Activated effector memory CD4-positive, alpha-beta T cell treated with Interleukin-2 at 50 U/mL for 16 hours (primary cell): ENCODE data around the gene D2HGDH.
A peak's percentile ranks its signal among the peaks of the same experiment; 100 is the strongest.
"Not testable (repeated sequence)": the region's sequence is repeated elsewhere in the genome, so short reads cannot be mapped to it uniquely, and the experiment has no call there.

Experiments used
- DNase-seq: peaks from one replicate; pipeline ENCODE4 v3.0.0-alpha.2; 2020

Gene D2HGDH

DNA sequence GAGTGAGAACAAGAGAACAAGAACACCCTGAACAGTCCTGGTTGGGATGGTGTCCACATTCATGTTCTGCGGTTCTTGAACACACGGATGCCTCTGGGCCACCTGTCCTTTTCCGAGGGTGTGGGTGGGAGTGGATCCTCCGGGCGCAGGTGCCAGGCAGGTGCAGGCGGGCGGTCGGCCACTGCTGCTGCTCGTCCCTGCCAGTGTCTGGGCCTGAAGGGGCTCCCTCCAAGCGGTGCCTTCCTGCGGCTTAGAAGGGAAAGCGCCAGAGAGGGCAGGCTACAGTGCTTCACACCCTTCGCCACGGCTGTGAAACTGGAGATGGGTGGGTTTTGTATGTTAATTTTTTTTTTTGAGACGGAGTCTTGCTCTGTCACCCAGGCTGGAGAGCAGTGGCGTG lies 8.0 kb upstream of the D2HGDH start:
- DNase-seq = no peak

DNA sequence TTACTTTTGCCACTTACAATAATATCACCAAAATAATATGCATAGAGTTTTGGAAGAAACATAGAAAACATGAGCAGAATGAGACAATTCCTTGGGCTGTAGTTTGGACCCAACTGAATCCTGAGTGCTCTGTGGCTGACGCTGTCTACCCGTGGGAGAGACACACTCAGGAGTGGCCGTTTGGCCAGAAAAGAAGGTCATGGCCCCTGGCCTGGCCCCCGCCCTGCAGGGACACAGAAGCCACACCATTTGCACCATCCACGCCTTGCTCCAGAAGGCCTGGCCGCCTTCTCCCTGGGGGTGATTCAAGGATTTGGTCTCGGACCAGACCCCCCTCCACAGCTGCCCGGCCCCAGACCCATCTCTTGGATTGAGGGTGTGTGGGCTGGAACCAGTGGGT lies 6.4 kb upstream of the D2HGDH start:
- no peak for DNase-seq

DNA sequence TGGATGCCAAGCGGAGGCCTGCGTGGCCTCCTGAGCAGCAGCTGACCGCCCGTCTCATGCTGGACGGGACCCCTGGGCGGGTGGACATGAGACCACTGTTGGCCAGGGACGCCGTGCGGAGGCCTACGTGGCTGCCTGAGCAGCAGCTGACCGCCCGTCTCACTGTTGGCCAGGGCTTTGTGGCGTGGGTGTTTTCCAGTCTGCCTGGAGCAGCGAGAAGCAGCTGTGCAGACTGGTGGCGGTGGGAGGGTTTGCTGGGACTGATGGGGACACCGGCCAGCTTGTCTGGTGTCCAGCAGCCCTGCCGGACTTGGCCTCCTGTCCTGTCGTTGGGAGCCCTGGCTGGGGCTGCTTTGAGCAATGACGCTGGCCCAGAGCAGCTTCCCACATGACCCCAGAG lies 5.8 kb upstream of the D2HGDH start:
- DNase-seq = no peak

DNA sequence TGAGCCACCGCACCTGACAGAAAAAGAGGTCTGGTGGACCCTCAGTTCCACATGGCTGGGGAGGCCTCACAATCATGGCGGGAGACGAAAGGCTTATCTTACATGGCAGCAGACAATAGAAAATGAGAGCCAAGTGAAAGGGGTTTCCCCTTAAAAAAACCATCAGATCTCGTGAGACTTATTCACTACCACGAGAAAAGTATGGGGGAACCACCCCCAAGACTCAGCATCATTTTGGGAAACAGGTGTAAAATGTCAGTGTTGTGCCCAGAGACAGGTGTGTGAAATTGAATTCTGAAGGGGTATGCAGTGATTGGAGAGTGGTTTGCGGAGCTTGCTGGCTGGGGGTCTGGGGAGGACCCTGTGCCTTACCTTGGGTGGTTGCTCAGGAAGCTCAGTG lies 4.6 kb upstream of the D2HGDH start:
- no peak for DNase-seq

DNA sequence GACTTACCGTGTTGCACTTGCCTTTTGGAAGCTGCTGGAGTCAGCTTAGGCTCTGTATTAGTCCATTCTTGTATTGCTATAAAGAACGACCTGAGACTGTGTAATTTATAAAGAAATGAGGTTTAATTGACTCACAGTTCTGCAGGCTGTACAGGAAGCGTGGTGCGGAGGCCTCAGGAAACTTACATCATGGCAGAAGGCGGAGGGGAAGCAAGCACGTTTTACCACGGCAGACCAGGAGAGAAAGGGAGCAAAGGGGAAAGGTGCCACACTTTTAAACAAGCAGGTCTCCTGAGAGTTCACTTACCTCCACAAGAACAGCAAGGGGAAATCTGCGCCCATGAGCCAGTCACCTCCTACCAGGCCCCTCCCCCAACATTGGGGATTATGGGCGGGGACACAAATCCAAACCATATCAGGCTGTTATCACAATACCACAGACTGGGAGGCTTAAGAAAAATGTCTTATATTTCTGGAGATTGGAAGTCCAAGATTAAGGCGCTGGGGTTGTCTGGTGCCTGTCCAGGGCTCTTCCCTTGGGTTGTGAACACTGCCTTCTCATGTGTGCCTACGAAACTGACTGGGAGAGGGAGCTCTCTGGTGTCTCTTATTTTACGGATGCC lies 3.6 kb upstream of the D2HGDH start:
- no peak for DNase-seq

DNA sequence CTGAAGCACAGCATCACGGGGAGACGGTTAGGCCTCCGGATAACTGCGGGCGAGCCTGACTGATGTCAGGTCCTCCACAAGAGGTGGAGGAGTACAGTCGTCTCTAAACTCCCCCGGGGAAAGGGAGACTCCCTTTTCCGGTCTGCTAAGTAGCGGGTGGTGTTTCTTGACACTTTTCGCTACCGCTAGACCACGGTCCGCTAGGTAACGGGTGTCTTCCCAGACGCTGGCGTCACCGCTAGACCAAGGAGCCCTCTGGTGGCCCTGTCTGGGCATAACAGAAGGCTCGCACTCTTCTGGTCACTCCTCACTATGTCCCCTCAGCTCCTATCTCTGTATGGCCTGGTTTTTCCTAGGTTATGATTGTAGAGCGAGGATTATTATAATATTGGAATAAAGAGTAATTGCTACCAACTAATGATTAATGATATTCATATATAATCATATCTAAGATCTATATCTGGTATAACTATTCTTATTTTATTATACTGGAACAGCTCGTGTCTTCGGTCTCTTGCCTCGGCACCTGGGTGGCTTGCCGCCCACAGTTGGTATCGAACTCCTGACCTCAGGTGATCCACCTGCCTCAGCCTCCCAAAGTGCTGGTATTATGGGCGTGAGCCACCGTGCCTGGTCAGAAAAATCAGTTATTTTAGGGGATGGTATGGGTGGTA lies 1.8 kb upstream of the D2HGDH start:
- DNase-seq = peak; percentile 40

DNA sequence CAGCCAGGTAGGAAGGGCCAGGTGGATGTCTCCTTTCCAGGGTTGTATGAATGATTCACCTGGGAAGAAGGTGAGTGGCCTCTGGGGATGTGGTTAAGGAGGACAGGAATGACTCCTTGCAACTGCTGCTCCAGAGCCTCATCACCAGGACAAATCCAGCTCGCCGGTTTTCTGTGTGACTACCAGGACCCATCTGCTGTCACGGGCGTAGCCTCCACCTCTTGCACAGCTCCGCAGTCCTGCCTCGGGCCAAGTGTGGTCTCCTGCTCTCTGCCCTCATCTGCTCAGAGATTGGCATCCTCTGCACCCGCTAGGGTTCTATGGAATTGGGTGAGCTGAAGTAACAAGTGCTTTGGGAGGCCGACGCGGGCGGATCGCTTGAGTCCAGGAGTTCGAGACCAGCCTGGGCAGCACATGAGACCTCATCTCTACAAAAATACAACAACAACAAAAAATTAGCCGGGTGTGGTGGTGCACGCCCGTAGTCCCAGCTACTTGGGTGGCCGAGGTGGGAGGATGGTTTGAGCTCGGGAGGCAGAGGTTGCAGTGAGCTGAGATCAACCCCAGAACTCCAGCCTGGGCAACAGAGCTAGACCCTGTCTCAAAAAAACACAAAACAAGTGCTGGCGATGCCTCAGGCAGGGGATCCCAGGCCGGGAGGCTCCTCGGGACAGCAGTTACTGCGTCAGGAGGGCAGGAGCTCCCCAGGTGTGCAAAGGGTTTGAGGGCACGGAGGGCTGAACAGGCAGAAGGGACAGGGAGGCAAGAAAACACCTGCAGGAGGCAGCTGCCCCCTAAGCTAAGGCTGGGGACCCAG lies 831 bp upstream of the D2HGDH start:
- no peak for DNase-seq

DNA sequence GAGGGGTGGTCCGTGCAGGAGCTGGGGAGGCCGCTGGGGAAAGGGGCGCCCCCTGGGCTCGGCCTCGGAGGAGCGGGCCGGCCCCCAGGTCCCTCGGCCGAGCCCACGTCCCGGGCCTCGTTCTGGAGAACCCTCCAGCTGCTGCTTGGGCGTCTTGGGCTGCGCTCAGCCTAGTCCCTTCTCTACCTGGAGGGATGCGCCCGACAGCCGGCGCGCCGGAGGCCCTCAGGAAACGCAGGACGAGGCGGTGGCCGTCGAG lies 293 bp upstream of the D2HGDH start:
- DNase-seq = no peak

DNA sequence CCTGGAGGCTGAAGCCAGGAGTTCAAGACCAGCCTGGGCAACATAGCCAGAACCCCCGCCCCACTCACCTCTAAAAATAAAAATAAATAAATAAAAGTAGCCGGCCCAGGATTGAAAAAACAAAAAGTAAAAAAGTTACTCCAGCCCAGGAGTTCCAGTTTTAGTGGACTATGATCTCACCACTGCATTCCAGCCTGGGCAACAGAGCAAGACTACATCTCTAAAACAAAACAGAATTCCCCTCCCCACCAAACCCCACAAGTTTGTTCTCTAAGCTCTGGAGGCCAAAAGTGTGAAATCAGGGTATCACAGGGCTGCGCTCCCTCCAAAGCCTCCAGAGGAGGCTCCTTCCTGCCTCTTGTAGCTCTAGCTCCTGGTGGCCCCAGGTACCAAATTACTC lies 1.7 kb downstream of the D2HGDH start:
- DNase-seq = no peak

DNA sequence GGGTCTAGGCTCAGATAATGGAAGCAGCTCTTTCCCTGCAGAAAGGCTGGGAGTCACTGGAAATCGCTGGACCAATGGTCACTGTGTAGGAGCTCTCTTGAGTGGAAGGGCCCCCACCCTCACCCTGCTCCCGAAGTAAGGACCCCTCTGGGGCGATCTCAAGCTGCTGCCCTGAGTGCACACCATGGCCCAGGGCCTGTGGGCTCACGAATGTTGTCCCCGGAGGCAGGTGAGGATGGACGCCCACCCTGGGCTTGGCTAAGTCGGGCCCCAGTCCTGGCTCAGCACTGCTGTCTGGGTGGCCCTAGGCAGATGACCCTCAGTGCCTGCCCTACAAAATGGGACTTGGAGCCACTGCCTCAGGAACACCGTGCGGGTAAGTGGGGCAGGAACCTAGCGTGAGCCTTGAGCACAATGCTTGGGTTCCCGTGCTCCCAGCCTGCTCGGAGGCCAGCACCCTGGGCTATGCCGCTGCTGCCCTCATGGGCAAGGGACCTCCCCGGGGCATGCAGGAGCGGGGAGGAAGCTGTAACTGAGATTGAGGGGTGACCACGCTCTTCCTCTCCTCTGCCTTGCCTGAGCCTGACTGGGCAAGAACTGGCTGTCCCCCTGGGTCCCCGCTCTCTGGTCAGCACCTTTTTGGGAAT lies 3.7 kb downstream of the D2HGDH start:
- no peak for DNase-seq

DNA sequence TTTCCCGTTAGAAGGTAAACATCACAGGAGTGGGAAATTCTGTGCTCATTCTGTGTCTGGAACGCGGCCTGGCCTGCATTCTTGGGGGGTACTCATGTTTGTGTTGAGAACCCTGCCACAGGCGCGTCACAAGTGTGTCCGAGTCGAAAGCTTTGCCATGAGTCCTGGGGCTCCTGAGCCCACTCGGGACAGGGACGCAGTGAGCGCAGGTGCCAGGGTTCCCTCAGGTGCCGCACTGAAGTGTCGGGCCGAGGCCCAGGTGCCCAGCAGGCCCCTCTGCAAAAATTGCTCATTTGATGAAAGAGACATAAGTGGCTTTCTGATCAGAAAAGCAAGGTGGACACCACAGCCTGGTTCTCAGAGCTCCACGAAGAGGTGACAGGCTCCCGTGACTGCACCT lies 4.7 kb downstream of the D2HGDH start:
- DNase-seq = no peak

DNA sequence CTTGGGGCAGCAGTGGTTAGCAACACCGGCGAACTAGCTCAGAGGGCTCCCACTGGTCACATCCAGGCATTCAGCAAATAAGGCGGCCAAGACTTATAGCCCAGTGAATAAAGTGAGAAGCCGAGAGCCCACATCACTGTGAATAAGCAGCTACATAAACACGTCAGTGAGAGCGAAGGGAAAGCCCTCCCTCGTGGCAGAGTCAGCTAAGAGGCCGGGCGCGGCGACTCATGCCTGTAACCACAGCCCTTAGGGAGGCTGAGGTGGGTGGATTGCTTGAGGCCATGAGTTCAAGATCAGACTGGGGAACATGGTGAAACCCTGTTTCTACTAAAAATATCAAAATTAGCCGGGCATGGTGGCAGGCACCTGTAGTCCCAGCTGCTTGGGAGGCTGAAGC lies 5.2 kb downstream of the D2HGDH start:
- DNase-seq = no peak

DNA sequence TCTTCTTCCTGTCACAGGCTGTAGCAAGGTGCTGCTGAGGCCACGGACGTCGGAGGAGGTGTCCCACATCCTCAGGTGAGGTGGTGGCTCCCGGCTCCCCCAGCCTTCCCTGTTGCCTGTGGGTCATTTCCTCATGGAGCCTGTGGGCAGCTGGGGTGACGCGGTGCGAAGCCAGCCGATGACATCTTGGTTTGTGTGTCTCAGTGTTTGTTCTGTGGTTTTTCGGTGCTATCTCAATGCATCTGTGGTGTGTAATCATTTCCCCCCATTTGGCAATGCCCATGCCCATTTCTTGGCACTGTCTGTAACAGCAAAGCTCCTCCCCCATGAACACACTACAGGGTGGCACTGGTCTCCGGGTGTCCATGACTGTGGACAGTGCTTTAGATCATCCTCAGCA lies 6.6 kb downstream of the D2HGDH start:
- DNase-seq = no peak

DNA sequence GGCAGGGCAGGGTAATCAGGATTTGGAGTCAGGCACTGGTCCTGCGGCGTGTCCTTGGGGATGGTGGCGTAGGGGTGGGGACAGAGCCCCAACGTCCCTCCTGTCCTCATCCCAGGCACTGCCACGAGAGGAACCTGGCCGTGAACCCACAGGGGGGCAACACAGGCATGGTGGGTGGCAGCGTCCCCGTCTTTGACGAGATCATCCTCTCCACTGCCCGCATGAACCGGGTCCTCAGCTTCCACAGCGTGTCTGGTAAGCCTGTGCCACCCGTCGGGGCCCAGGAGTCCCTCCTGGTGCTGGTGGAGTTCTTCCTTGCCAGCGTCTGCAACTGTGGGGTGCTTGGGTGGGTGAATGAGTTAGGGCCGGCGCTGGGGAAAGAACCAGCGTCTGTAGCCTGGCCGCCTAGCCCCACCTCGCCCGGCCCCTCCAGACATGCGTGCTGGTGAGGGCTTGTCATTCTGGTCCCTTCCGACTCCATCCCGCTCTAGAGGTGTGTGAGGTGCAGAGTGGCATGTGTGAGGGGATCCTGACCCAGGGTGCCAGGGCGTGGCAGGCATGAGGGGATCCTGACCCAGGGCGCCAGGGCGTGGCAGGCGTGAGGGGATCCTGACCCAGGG lies 8.0 kb downstream of the D2HGDH start:
- no peak for DNase-seq

DNA sequence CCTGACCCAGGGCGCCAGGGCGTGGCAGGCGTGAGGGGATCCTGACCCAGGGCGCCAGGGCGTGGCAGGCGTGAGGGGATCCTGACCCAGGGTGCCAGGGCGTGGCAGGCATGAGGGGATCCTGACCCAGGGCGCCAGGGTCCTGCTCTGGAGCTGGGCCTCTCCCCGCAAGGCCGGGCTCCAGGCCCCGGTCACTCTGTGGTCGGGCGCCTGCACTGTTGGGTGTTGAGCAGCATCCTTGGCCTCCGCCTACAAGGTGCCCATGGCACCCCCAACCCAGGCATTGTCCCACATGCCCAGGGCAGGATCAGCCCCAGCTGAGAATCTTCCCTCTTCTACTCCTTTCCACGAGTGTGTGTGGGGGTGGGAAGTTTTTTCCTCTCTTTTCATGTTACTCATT lies 8.6 kb downstream of the D2HGDH start:
- DNase-seq = not testable (repeated sequence)

DNA sequence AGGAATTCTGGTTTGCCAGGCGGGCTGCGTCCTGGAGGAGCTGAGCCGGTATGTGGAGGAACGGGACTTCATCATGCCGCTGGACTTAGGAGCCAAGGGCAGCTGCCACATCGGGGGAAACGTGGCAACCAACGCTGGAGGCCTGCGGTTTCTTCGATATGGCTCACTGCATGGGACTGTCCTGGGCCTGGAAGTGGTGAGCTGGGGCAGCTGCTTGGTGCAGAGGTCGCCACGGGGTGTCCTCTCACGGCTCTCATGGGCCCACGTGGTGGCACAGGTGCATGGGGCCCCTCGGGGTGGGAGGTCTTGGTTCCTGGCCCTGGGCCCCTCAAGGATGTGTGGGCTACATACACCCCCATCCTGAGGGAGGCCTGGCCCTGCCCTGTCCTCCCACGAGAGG lies 9.2 kb downstream of the D2HGDH start:
- no peak for DNase-seq

DNA sequence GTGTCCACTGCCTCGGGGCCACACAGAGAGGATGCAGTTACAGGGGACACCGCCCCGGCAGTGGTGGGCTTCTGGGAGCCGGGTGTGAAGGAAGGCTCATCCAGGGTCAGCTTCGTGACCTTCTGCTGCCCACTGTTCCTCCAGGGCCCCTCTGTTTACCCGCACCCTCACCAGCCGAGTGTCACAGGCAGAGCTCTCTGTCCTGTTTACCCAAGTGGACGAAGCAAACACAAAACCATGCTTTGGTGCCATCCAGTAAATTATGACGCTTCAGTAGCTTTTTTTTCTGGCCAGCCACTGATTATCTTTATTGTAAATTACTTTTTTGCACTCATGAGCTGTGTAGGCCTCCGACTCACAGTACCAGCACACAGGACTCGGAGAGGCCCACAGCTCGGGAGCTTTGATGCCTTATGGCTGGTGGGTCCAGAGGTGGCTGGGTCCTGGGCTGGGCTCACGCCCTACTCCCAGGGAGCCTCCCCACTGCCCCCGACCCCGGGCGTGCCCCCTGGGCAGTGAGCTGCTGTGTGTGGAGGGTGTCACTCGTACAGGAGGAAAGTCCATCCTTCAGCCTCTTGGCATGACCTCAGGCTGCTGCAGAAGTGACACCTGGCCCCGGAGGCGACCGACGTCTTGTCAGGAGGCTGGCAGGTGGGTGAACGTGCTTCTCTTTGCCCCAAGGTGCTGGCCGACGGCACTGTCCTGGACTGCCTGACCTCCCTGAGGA lies 9.8 kb downstream of the D2HGDH start:
- DNase-seq = no peak

DNA sequence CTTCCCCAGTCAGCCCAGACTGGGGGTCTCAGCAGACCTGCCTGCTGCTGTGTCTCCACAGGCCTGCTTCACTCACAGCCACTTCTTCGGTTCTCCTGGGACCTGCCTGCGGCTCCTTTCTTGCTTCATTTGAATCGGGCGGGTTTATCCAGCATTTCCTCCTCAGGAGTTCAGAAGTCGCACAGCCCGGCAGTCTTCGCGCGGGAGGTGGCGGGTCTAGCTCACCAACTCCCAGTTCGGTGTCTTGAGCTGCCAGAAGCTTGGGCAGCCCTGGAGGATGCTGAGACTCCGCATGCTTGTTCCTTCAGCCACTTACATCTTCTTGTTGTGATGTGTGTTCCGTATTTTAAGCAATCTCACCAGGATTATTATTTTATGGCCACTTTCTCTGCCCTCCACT lies 10.8 kb downstream of the D2HGDH start:
- no peak for DNase-seq

DNA sequence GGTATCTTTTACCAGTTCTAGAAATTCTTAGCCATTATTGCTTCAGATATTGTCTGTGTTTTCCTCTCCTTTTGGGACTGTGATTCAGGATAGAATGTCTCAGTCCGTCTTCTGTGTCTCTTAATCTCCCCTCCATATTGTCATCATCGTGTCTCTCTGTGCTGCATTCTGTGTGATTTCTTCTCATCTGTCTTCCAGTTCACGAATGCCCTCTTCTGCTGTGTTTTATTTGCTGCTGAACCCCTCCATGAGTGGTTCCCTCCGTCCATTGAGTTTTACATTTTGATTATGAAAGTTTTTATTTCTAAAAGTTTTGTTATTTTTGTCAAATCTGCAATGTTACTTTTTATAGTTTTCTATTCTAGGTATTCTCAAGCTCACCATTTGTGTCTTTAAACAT lies 11.7 kb downstream of the D2HGDH start:
- no peak for DNase-seq

DNA sequence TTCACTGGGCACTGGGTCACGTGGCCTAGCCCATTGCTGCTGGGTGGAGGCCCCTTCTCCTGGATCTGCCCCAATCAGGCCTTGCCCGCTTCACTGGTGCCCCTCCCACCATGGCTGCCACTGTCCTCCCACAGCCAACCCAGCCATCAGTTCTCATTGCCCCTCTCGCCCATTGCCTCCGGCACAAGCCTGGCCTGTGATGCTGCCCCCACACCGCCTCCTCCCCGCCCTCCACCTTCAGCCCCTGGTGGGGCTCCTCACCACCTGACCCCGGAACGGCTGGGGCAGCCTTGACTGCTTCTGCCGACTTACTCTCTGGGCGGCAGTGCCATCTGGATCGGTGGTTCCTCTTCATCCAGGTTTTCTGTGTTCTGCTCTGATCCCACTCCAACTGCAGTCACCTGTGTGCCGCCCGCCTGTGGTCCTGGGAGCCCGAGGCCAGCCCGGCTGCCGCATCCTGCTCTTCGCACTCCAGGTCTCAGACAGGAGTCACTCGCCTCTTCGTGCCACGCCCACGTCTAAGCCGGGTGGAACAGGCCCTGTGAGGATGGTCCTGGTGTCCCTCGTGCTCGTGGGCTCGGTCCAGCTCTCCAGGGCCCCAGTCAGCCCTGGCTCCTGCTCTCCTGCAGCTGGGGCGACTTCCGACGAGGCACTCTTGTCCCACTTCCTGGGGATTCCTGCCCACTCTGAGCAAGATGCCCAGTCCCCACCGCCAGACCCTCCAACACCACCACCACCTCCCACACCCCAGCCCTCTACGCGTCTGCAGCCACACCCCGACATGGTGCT lies 14.2 kb downstream of the D2HGDH start:
- DNase-seq = no peak

DNA sequence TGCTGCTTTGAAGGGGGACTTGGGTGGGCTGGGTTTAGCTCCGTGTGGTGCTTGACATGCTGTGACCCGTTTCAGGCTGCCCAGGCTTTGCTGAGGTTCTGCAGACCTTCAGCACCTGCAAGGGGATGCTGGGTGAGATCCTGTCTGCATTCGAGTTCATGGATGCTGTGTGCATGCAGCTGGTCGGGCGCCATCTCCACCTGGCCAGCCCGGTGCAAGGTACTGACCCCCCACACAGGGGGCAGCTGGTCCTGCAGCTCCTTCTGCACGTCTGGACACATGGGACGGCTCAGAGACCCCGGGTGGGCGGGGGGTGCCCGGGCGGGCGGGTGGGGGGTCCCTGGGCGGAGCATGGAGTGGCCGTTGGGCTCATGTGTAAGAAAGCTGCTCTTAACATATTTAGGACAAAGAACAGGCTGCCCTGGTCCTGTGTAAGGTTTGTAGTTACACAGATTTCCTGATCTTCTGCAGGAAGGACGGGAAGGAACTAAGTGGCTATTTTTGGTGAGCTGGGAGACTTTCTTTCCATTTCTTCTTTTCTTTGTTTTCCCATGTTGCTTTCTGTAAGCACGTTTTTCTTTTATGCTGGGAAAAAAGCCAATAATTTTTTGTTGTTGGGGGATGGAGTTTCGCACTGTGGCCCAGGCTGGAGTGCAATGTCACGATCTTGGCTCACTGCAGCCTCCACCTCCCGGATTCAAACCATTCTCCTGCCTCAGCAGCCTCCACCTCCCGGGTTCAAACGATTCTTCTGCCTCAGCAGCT lies 15.8 kb downstream of the D2HGDH start:
- no peak for DNase-seq
